Measurements from ENCODE around the gene MAPKAPK2.

MAPKAPK2 gene

DNA sequence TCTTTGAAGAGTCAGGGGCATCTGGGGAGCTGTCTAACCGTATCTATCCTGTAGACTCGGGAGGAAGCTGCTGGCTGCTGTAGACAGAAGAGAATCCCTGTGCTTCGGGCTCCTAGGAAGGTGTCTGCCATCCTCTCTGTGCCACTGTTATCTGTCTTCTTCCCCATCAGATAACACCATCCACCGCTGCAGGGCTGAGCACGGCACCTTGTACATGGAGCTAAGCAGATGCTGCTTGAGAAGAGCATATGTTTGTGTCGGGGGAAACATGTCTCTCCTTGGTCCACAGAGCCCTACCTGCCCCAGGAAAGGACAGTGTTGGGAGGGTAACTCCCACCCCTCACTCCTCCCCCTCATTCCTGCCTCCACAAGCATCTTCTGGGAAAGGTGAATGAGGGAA is 1.4 kb upstream of the MAPKAPK2 start:
- DNase-seq (ENCODE audit: insufficient read length, low spot score) = no peak
- TF ChIP-seq POLR2A (IDR thresholded peaks at IDR 0.05; ENCODE audit: low read depth, low read length) = no peak
- no peak for FAIRE-seq

DNA sequence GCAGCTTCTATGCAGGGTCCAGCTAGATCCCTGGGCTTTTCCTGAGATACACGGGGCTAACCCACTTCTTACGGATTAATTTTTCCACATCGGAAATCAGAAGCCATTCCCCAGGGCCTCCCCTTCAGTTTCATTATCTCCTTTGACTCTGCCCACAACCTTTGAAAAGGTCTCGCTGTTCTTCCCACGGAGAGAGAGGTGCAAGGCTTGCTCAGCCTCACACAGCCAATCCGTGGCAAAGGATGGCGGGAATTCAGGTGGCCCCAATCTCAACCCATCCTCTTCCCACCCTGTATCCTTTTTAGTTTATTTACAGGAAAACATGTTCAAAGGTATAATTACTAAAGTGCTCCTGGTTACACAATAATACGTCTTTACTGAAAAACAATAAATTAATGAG is 702 bp upstream of the MAPKAPK2 start:
- DNase-seq (ENCODE audit: insufficient read length, low spot score) (no peak), FAIRE-seq (no peak)
- no peak for TF ChIP-seq POLR2A (IDR thresholded peaks at IDR 0.05; ENCODE audit: low read depth, low read length)

GRCh38 chr1:206685334-206685768 is 646 bp downstream of the MAPKAPK2 start:
- DNase-seq (ENCODE audit: insufficient read length, low spot score) (peak; percentile 61), FAIRE-seq (no peak)
- TF ChIP-seq POLR2A (IDR thresholded peaks at IDR 0.05; ENCODE audit: low read depth, low read length) = no peak

GRCh38 chr1:206685769-206686477 is 1.2 kb downstream of the MAPKAPK2 start:
- FAIRE-seq (no peak), DNase-seq (ENCODE audit: insufficient read length, low spot score) (peak; percentile 56)
- TF ChIP-seq POLR2A (IDR thresholded peaks at IDR 0.05; ENCODE audit: low read depth, low read length) = no peak

DNA sequence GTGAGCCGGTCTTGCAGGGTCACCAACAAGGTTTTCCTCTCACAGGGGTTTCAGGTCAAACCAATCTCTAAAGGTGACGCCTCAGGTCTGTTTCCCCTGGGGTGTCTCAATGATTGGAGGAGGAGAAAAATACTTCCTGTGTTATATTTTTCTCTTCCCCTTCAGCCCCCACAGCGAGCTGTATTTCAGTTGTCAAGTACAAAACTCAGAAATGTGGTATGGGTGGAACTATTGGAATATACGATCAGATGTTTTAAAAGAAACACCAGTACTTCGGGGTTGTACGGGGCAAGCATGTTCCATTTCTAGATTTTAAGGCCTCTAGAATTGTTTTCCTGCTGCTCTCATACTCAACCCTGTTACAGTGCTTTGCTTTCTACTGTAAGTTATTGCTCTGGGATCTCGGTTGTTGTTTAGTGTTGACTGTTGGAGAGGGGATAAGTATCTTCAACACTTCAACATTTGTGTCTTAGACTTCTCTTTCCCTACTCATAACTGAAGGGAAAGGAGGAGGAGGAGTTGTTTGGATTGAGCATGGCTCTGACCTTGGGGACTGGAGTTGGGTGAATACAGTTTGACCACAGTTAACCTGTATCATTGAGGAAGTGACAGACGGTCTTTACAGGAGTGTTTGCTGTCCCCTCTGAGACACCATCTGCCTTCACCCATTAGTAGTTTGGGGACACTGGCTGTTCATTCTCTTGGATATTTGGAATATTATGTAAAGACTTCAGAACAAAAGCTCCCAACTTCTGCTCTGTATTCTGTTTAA is 2.0 kb downstream of the MAPKAPK2 start:
- no peak for FAIRE-seq
- no peak for DNase-seq (ENCODE audit: insufficient read length, low spot score)
- TF ChIP-seq POLR2A (IDR thresholded peaks at IDR 0.05; ENCODE audit: low read depth, low read length) = no peak

DNA sequence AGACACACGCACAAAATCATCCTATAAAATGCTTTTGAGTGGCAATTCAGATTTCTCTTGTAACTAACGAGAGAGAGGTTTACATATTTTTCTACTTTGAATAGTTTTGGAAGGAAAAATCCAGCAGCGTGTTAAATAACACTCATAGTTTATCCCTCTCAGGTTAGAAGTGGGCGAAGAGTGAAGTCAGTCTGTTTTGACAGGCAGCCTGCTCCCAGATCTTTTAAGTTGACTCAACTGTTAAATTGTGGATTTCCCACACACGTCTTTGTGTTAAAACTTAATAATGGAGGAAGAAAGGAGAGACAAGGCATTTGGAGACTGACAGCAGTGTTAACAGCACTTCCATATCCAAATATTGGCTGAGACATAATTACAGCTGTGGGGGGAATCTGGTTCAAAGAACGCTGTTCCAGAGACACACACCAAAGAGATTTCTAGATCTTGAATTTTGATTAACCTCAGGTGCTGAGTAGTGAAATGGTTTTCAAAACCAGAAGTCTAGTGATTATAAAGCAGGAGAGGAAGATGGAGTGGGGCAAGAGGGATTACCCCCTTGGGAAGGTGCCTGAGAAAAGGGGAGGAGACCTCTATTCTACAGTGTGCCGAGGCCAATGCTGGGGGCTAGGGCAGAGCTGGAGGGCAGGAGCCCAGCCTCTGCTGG is 2.7 kb downstream of the MAPKAPK2 start:
- DNase-seq (ENCODE audit: insufficient read length, low spot score) (no peak), FAIRE-seq (no peak)
- no peak for TF ChIP-seq POLR2A (IDR thresholded peaks at IDR 0.05; ENCODE audit: low read depth, low read length)

GRCh38 chr1:206687915-206688442 is 3.3 kb downstream of the MAPKAPK2 start:
- TF ChIP-seq POLR2A (IDR thresholded peaks at IDR 0.05; ENCODE audit: low read depth, low read length) = no peak
- no peak for FAIRE-seq
- DNase-seq (ENCODE audit: insufficient read length, low spot score) = peak; percentile 46

GRCh38 chr1:206690516-206690915 is 5.8 kb downstream of the MAPKAPK2 start:
- no peak for TF ChIP-seq POLR2A (IDR thresholded peaks at IDR 0.05; ENCODE audit: low read depth, low read length)
- no peak for FAIRE-seq
- DNase-seq (ENCODE audit: insufficient read length, low spot score) = no peak

DNA sequence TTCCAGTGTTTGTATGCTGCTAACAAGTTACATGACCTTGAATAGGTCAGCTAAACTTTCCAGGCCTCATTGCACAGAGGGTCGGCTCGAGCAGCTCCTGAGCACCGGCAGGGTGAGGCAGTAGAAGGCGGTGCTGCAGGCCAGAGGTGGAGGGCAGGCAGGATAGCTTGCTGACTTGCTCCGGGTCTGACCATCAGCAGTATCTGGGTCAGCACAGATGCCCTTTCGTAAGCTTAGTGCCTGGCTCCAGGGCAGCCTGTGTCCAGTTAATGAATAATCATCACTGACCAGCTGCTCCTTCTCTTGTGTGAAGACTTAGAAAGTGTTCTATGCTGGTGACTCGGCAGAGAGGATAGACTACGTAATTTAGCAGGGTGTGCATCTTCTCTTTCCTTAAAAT is 6.9 kb downstream of the MAPKAPK2 start:
- no peak for DNase-seq (ENCODE audit: insufficient read length, low spot score)
- no peak for FAIRE-seq
- TF ChIP-seq POLR2A (IDR thresholded peaks at IDR 0.05; ENCODE audit: low read depth, low read length) = no peak

- TF ChIP-seq POLR2A (IDR thresholded peaks at IDR 0.05; ENCODE audit: low read depth, low read length) = no peak
- FAIRE-seq = no peak
- DNase-seq (ENCODE audit: insufficient read length, low spot score) = peak; percentile 53
Observed at GRCh38 chr1:206693029-206693428, 8.3 kb downstream of the MAPKAPK2 start.

DNA sequence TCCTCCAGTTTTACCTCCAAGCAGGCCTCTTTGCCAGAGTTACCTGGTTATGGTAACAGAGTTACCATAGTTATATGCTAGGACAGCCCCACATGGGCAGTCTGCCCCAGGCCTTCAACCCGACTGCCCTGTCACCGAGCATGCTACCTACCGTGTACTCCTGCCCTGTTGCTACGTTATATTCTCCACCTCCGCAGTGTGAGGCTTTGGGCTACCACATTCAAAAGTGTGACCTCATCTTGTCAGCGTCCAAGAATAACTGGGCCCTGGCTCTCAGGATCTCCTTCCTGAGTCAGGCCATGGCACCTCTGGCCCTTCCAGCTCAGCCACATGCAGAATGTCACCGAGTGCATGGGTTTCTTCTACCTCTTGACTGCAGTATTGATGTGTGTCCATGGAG is 8.9 kb downstream of the MAPKAPK2 start:
- DNase-seq (ENCODE audit: insufficient read length, low spot score) (no peak), FAIRE-seq (no peak)
- no peak for TF ChIP-seq POLR2A (IDR thresholded peaks at IDR 0.05; ENCODE audit: low read depth, low read length)

DNA sequence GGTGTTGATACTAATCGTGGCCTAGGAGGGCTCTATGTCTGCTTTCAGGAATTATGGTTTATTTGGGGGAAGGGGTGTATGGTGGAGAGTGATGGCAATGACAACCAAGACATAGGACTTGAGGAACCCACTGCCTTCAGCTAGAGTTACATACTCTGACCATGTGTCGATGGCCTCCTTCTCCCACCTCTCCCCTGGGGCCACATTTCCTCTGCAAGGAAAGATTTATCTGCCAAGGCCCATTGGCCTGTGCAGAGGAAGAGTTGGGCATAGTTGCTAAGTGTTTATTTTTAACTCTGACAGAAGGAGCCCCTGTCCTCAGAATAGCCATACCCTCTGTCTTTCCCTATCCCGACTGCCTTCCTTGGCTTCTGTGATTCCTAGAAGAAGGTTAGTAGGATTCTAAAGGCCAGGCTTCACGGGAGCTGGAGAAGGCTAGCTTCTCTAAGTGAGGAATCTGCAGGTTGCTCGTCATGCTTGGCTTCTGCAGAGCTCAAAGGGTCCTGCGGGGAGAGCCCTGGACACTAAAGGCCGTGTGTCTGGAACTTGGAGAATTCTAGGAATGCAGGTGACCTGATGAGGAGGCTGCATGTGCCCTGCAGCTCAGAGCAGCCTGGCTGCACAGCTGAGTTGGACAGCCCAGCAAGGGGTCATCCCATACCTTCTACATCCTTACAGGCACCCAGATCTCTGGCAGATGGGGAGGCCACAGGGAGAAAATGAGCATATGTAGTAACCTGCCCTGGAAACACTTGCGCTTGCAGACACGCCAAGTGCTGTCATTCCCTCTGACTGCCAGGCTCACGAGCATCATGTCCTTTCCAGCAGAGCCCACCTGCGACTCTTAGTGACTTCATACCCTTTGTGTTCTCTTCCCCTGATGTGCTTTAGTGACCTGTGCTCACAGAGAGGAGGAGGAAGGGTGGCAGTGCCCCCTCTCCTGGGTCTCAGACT is 9.7 kb downstream of the MAPKAPK2 start:
- DNase-seq (ENCODE audit: insufficient read length, low spot score) (no peak), FAIRE-seq (no peak)
- TF ChIP-seq POLR2A (IDR thresholded peaks at IDR 0.05; ENCODE audit: low read depth, low read length) = no peak

DNA sequence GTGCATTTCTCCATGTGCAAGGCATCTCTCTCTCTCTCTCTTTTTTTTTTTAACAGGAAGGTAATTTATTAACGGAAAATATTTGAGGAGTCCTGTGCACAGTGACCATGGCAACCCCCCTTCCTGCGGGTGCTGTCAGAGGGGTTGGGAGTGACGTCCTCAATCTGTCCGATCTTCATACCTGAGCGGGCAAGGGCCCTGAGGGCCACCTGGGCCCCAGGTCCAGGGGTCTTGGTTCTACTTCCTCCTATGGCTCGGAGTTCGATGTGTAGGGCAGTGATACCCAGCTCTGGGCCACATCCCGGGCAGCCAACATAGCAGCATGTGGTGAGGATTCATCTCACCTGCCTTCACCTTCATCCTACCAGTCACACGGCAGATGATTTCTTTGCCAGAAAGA is 11.0 kb downstream of the MAPKAPK2 start:
- DNase-seq (ENCODE audit: insufficient read length, low spot score) = no peak
- FAIRE-seq = no peak
- TF ChIP-seq POLR2A (IDR thresholded peaks at IDR 0.05; ENCODE audit: low read depth, low read length) = no peak
